ENCODE data around the gene OR14I1.
"Not testable (repeated sequence)": the region's sequence is repeated elsewhere in the genome, so short reads cannot be mapped to it uniquely, and the experiment has no call there.

The OR14I1 gene

DNA sequence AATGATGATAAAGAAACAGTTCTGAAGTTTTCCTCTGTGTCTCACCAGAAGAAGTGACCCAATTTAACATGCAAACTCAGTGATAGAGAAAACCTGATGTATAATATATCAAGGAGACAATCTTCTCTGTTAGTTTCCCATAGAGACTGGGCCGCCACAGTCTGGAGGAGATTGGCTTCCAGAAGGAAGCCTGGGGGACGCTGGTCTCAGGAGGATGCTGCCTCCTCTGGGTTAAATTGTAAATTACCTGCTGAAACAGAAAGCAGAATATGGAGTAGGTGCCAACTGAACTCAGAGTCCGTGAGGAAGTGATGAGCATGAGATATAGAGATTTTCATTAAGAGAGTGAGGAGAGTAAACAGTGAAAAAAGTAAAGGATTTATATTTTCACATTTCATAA lies 15.8 kb downstream of the OR14I1 start:
- peak; percentile 12 for DNase-seq (ENCODE audit: low spot score)

GRCh38 chr1:248681651-248682050 lies 20.9 kb downstream of the OR14I1 start:
- DNase-seq (ENCODE audit: low spot score), result no peak

DNA sequence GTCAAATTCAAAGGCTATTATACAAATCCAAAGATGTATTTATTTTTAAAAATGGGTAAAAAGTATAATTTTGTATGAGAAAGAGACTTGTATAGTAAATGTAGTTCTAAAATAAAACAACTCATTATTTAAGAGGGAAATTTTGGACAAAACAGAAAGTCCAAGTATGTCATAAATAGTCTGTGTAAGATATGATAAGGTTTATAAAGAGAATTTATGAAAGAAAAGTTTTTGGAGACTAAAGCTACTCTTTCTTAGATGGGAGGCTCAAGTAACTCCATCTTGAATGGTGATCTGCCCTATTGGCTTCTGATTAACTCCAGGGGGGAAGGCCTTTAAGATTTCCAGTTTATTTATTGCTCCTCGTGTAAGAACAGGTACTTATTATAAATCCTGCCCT lies 32.6 kb downstream of the OR14I1 start:
- DNase-seq (ENCODE audit: low spot score), result no peak

GRCh38 chr1:248663453-248664328 lies 38.9 kb downstream of the OR14I1 start:
- DNase-seq (ENCODE audit: low spot score), result not testable (repeated sequence)

DNA sequence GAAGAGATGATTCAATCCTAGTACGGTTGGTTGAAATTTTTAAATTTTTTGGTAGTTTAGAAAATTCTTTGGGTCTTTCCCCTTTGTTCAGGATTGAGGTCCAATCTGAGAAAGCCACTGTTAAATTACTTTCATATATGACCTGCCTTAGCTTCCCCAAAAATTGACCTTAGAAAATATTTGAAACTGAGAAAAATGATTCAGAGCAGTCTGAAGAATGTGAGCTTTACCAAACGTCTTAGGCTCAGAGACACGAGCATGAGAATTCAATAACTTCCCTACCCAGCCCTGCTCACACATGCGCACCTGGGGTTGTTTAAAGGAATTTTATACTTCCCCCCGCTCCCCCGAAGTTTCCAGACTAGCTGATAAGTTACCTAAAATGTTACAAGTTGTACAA lies 45.8 kb downstream of the OR14I1 start:
- DNase-seq (ENCODE audit: low spot score), result not testable (repeated sequence)

- DNase-seq (ENCODE audit: low spot score), result not testable (repeated sequence)
These were observed 47.2 kb downstream of the OR14I1 start, which contains the start of gene OR2T27 for GRCh38 chr1:248655354-248655753. Gene OR2T27 (minus strand): TSS chr1:248655528. CDS start chr1:248650884, 4,644 bp downstream.

Data from SW480 (cell line).